GM13976 (cell line): ENCODE measurements around the gene SPPL2A.

ENCODE experiments used
- DNase-seq: peaks from one replicate; pipeline ENCODE4 v3.0.0; 2012; ENCODE audit warnings: low spot score
- in situ Hi-C: fragments of 300-500 bp; cut with MboI; formaldehyde crosslinking; loops from one replicate; pipeline ENCODE4 v1.12.0; 2022; ENCODE audit warnings: low sequenced_read_pairs, mixed read lengths, inconsistent platforms; ENCODE audit not compliant: unreplicated experiment
- TF ChIP-seq, protein P1 (sequence below): IDR thresholded peaks from 2 replicates; pipeline ENCODE4 v1.5.1; 2012; ENCODE audit warnings: borderline replicate concordance, mild to moderate bottlenecking; ENCODE audit not compliant: insufficient read depth; ENCODE audit errors: extremely low read depth, missing control alignments, control extremely low read depth

Gene SPPL2A

DNA sequence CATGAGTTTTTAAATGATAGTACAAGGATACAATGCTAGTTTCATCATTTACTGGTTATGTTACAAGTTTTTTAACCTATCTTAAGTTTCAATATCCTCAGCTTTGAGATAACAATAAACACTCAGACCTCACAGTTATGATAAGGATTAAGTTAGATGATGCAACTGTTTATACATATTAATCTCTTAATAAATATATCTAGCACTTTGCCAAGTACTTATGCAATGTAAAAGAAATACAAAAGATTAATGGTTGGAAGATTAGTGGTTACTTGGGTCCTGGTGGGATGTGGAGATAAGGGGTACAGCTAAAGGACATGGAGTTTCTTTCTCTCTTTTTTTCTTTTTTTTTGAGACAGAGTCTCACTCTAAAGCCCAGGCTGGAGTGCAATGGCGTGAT, 12.0 kb downstream of the SPPL2A start:
- DNase-seq: no peak
- TF ChIP-seq, protein P1, sequence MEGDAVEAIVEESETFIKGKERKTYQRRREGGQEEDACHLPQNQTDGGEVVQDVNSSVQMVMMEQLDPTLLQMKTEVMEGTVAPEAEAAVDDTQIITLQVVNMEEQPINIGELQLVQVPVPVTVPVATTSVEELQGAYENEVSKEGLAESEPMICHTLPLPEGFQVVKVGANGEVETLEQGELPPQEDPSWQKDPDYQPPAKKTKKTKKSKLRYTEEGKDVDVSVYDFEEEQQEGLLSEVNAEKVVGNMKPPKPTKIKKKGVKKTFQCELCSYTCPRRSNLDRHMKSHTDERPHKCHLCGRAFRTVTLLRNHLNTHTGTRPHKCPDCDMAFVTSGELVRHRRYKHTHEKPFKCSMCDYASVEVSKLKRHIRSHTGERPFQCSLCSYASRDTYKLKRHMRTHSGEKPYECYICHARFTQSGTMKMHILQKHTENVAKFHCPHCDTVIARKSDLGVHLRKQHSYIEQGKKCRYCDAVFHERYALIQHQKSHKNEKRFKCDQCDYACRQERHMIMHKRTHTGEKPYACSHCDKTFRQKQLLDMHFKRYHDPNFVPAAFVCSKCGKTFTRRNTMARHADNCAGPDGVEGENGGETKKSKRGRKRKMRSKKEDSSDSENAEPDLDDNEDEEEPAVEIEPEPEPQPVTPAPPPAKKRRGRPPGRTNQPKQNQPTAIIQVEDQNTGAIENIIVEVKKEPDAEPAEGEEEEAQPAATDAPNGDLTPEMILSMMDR: no peak
- in situ Hi-C loops: no loop called here

DNA sequence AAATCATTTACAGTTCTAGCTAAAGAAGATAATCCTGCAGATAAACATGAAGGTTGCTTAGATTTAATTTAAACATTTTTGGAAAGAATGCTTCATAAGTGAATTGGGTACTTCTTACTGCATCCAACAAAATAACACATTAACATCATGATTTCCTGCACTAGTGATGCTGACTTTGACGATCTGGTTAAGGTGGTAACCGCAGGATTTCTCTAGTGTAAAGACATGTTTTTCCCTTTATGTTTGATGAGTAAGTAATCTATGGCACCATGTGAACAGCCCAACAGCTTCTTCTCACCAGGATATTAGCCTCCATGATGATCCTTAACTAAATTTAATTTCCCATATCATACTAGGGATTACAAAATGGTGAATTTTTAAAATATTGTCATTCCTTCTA, 14.1 kb downstream of the SPPL2A start:
- in situ Hi-C loops: no loop called here
- no peak for DNase-seq
- TF ChIP-seq, protein P1: no peak

DNA sequence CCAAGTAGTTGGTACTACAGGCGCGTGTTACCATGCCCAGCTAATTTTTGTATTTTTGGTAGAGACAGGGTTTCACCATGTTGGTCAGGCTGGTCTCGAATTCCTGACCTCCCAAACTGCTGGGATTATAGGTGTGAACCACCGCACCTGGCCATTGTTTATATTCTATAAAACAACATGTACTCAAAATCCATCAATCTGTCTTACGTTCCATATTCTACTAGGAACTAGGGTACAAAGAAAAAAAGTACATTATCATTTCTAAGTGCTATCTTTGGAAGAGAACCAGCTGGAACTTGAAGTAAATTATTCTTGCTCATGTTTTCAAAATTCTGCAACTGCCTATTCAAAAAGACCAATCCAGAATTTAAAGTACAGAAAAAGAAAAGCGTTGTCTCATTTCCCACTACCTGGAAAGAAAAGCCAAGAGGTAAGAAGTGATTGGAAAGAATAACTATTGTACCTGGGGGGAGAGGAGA, 15.2 kb downstream of the SPPL2A start:
- DNase-seq: no peak
- TF ChIP-seq, protein P1: no peak
- in situ Hi-C loops: no loop called here

DNA sequence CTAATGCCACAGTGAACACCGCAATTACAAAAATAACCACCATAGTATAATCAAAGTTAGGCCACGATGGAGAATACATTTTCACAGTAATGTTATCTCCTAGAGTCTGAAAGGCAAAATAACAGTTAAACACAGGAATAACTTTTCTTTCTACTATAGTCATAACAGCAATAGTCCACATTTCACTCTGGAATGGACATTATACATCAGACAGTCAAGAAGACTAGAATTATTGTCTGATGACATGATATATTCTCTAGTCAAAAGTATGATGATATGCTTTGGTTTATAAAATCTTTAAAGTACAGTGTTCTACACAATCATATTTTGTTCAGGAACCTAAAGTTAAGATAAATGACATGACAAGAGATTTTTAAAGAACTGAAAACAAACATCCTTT, 18.0 kb downstream of the SPPL2A start:
- TF ChIP-seq, protein P1: no peak
- no peak for DNase-seq
- in situ Hi-C loops: no loop called here

DNA sequence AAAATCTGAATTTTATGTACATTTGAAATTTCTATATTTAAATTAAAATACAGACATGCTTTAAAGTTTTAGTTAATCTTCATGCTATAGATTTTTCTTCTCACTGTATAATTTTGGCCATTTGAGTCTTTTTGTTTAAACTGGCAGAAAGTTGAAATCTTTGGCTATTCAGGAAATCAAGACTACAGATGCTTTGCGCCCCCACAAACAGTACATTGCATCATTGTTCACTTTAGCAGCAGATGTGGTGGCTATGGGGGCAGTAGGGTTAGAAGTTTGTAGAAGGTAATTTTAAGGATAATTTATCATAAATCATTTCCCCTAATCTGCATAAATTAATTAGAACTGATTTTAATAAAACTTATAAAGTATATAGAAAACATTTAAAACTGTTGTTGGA, 20.9 kb downstream of the SPPL2A start:
- DNase-seq: no peak
- in situ Hi-C loops: no loop called here
- TF ChIP-seq, protein P1: no peak

DNA sequence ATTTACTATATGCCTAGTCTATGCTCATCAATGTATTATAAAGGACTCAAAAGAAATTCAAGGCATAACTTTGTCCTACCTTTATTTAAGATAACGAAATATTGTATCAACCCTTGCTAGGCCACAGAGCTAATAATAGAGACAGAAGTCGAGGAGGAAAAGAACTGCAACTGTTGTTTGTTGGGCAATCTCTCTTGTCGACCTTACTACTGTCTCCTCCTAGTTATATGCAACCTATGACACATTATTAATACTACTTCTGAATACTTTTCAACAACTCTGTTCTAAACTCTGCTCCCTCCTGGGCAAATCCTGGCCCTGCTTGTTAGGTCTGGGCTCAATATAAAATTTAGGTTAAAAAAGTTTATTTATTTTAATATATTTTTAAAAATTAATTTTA, 24.6 kb downstream of the SPPL2A start:
- TF ChIP-seq, protein P1: no peak
- in situ Hi-C loops: no loop called here
- no peak for DNase-seq

DNA sequence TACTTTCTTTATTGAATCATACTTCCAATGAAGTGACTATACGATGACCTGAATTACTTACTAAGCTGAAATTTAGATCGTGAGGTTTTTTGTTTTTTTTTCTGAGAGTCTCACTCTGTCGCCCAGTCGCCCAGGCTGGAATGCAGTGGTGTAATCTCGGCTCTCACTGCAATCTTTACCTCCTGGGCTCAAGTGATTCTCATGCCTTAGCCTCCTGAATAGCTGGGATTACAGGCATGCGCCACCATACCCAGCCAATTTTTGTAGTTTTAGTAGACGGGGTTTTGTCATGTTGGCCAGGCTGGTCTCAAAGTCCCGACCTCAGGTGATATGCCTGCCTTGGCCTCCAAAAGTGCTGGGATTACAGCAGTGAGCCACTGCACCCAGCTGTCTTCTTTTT, 28.7 kb downstream of the SPPL2A start:
- DNase-seq: no peak
- TF ChIP-seq, protein P1: no peak
- in situ Hi-C loops: no loop called here
